Measurements from ENCODE around the gene VPS25. TPM values are rescaled to one million over a fixed set of nuclear protein-coding genes. Genes with fewer than 3 reads are reported as not detected.

Gene VPS25
- total RNA-seq, 1 experiment from 2014 or later: 103 TPM

GRCh38 chr17:42819939-42820535 lies 46.8 kb downstream of the VPS25 start:
- H3K9me3 Mint-ChIP-seq (ENCODE audit: unreplicated experiment): no peaks in the 10 kb centered on the region
- Histone ChIP-seq H3K36me3 (ENCODE audit: control insufficient read depth, insufficient read depth, low read length) (peaks cover 5% of the 10 kb centered on the region), H3K27me3 (replicated peaks; ENCODE audit: control insufficient read depth, insufficient read depth, low read length) (no peaks in the 10 kb centered on the region), H3K4me1 (no peaks in the 10 kb centered on the region), H3K9me3 (no peaks in the 10 kb centered on the region), H3K4me3 (ENCODE audit: low read depth, low read length) (no peak overlapping the region)
- peak; percentile 78 to 86 for TF ChIP-seq CTCF (IDR thresholded peaks at IDR 0.05; ENCODE audit: insufficient read depth in 1 of 2, low read depth in 1 of 2, low read length in 1 of 2, severe bottlenecking in 1 of 2, unreplicated experiment in 1 of 2)
- no peak overlapping the region for H3K4me3 Mint-ChIP-seq (ENCODE audit: unreplicated experiment)
- intact Hi-C loops (cut with micrococcal nuclease; ENCODE audit: unreplicated experiment): loop anchor here (5.0 to 10.0 kb wide), 2 partner anchors 38 to 245 kb away; partner anchors contain the start of genes PSMC3IP and WNK4
- peak; percentile 74 to 78 for DNase-seq
- H3K4me1 Mint-ChIP-seq (ENCODE audit: low read depth, unreplicated experiment): peaks cover 6% of the 10 kb centered on the region
- POLR2A ChIA-PET: interaction anchor here (0.6 kb wide), 1 partner anchor 40 kb away, joined by 3 read pairs; no protein-coding TSS in a partner anchor
- no TSS peak for BruUV-seq (replicated peaks)
- H3K27me3 Mint-ChIP-seq (ENCODE audit: insufficient read depth, unreplicated experiment): no peaks in the 10 kb centered on the region
- peaks cover 77% of the 10 kb centered on the region for H3K36me3 Mint-ChIP-seq (ENCODE audit: insufficient read depth, unreplicated experiment)
- CTCF ChIA-PET: interaction anchor here (0.9 to 1.4 kb wide), 7 partner anchors 13 to 242 kb away, joined by 3 to 5 read pairs (median 3); partner anchors contain the start of genes CNTD1, COA3, PSME3 and VPS25
- no peak overlapping the region for H3K27ac Mint-ChIP-seq (ENCODE audit: unreplicated experiment)

- Histone ChIP-seq H3K9me3 (no peaks in the 10 kb centered on the region), H3K27me3 (replicated peaks; ENCODE audit: control insufficient read depth, insufficient read depth, low read length) (no peaks in the 10 kb centered on the region), H3K4me3 (ENCODE audit: low read depth, low read length) (no peak overlapping the region), H3K36me3 (ENCODE audit: control insufficient read depth, insufficient read depth, low read length) (peaks cover 5% of the 10 kb centered on the region), H3K4me1 (no peaks in the 10 kb centered on the region)
- H3K27me3 Mint-ChIP-seq (ENCODE audit: insufficient read depth, unreplicated experiment): no peaks in the 10 kb centered on the region
- H3K36me3 Mint-ChIP-seq (ENCODE audit: insufficient read depth, unreplicated experiment): peaks cover 68% of the 10 kb centered on the region
- intact Hi-C loops (cut with micrococcal nuclease; ENCODE audit: unreplicated experiment): loop anchor here (5.0 to 10.0 kb wide), 2 partner anchors 39 to 246 kb away; partner anchors contain the start of genes PSMC3IP and WNK4
- no peak overlapping the region for H3K27ac Mint-ChIP-seq (ENCODE audit: unreplicated experiment)
- peaks cover 6% of the 10 kb centered on the region for H3K4me1 Mint-ChIP-seq (ENCODE audit: low read depth, unreplicated experiment)
- no peak overlapping the region for H3K4me3 Mint-ChIP-seq (ENCODE audit: unreplicated experiment)
- no peak for TF ChIP-seq CTCF (IDR thresholded peaks at IDR 0.05; ENCODE audit: insufficient read depth in 1 of 2, low read depth in 1 of 2, low read length in 1 of 2, severe bottlenecking in 1 of 2, unreplicated experiment in 1 of 2)
- H3K9me3 Mint-ChIP-seq (ENCODE audit: unreplicated experiment): no peaks in the 10 kb centered on the region
- BruUV-seq (replicated peaks): no TSS peak
- no peak for DNase-seq
- POLR2A ChIA-PET: no interaction called here
- CTCF ChIA-PET: interaction anchor here (1.2 to 1.3 kb wide), 2 partner anchors 12 to 108 kb away, joined by 3 to 4 read pairs; partner anchors contain the start of gene PSME3
Measured at GRCh38 chr17:42821176-42821575, 47.9 kb downstream of the VPS25 start.

GRCh38 chr17:42827472-42827871 lies 54.2 kb downstream of the VPS25 start:
- ChIA-PET POLR2A (interaction anchor here (0.5 kb wide), 1 partner anchor 13 kb away, joined by 3 read pairs; no protein-coding TSS in a partner anchor), CTCF (interaction anchor here (0.5 to 0.6 kb wide), 2 partner anchors 21 to 51 kb away, joined by 3 to 4 read pairs; no protein-coding TSS in a partner anchor)
- BruUV-seq (replicated peaks): no TSS peak
- no peaks in the 10 kb centered on the region for H3K27me3 Mint-ChIP-seq (ENCODE audit: insufficient read depth, unreplicated experiment)
- no peak for DNase-seq
- H3K36me3 Mint-ChIP-seq (ENCODE audit: insufficient read depth, unreplicated experiment): peaks cover 13% of the 10 kb centered on the region
- no peak for TF ChIP-seq CTCF (IDR thresholded peaks at IDR 0.05; ENCODE audit: insufficient read depth in 1 of 2, low read depth in 1 of 2, low read length in 1 of 2, severe bottlenecking in 1 of 2, unreplicated experiment in 1 of 2)
- H3K9me3 ChIP-seq: no peaks in the 10 kb centered on the region
- no peaks in the 10 kb centered on the region for H3K4me1 Mint-ChIP-seq (ENCODE audit: low read depth, unreplicated experiment)
- H3K4me3 ChIP-seq (ENCODE audit: low read depth, low read length): no peak overlapping the region
- H3K4me3 Mint-ChIP-seq (ENCODE audit: unreplicated experiment): no peak overlapping the region
- intact Hi-C loops (cut with micrococcal nuclease; ENCODE audit: unreplicated experiment): loop anchor here (10.0 kb wide), 1 partner anchor 253 kb away; the partner anchor contains the start of gene PSMC3IP
- no peaks in the 10 kb centered on the region for H3K27me3 ChIP-seq (replicated peaks; ENCODE audit: control insufficient read depth, insufficient read depth, low read length)
- H3K4me1 ChIP-seq: 0 out of 2 replicates have a peak, but pooled peaks cover 6% of the 10 kb centered on the region
- H3K36me3 ChIP-seq (ENCODE audit: control insufficient read depth, insufficient read depth, low read length): no peaks in the 10 kb centered on the region
- H3K27ac Mint-ChIP-seq (ENCODE audit: unreplicated experiment): no peak overlapping the region
- no peaks in the 10 kb centered on the region for H3K9me3 Mint-ChIP-seq (ENCODE audit: unreplicated experiment)

Small RNA genes lying within 50 kb of the gene (microRNA-seq; reads per million reads assigned to microRNA genes)
- gene MIR6781: 3.9 reads per million, percentile 25 among the genes with 10 or more reads in this experiment

Other genes with a start within 250 kb of the VPS25 start
- gene NAGLU, start 237.2 kb upstream of the VPS25 start, total RNA-seq (2022): 28.7 and 29.2 TPM in 2 replicates
- gene HSD17B1, start 220.5 kb upstream of the VPS25 start, total RNA-seq (2022): 2.3 and 4.0 TPM in 2 replicates
- gene COASY, start 211.3 kb upstream of the VPS25 start, total RNA-seq (2022): 128 and 138 TPM in 2 replicates
- gene MLX, start 206.3 kb upstream of the VPS25 start, total RNA-seq (2022): 37.5 and 41.2 TPM in 2 replicates
- gene PSMC3IP, start 195.7 kb upstream of the VPS25 start, total RNA-seq (2022): 24.7 and 25.2 TPM in 2 replicates
- gene RETREG3, start 164.1 kb upstream of the VPS25 start, total RNA-seq (2022): 58.6 and 59.0 TPM in 2 replicates
- gene TUBG1, start 163.8 kb upstream of the VPS25 start, total RNA-seq (2022): 108 and 112 TPM in 2 replicates
- gene TUBG2, start 114.2 kb upstream of the VPS25 start, total RNA-seq (2022): 23.8 and 26.5 TPM in 2 replicates
- 25.3 and 26.2 TPM in 2 replicates for gene PLEKHH3, start 96.5 kb upstream of the VPS25 start, total RNA-seq (2022)
- 1.6 and 3.2 TPM in 2 replicates for gene CCR10, start 91.6 kb upstream of the VPS25 start, total RNA-seq (2022)
- 7.2 and 7.5 TPM in 2 replicates for gene CNTNAP1, start 90.9 kb upstream of the VPS25 start, total RNA-seq (2022)
- gene EZH1, start 28.4 kb upstream of the VPS25 start, total RNA-seq (2022): 16.9 and 18.0 TPM in 2 replicates
- gene RAMP2, start 12.2 kb upstream of the VPS25 start, total RNA-seq (2022): 21.4 and 24.3 TPM in 2 replicates
- gene WNK4, start 7.2 kb downstream of the VPS25 start, total RNA-seq (2022): 3.3 and 4.1 TPM in 2 replicates
- 63.5 and 63.6 TPM in 2 replicates for gene COA3, start 25.3 kb downstream of the VPS25 start, total RNA-seq (2022)
- 1.7 and 2.2 TPM in 2 replicates for gene CNTD1, start 25.4 kb downstream of the VPS25 start, total RNA-seq (2022)
- 82.0 and 82.7 TPM in 2 replicates for gene BECN1, start 50.8 kb downstream of the VPS25 start, total RNA-seq (2022)
- 195 and 197 TPM in 2 replicates for gene PSME3, start 59.9 kb downstream of the VPS25 start, total RNA-seq (2022)
- gene AOC2, start 71.1 kb downstream of the VPS25 start, total RNA-seq (2022): 3.7 and 4.2 TPM in 2 replicates
- 0.49 and 0.93 TPM in 2 replicates for gene AOC3, start 77.8 kb downstream of the VPS25 start, total RNA-seq (2022)
- not detected in 2 replicates for gene G6PC1, start 127.3 kb downstream of the VPS25 start, total RNA-seq (2022)
- 69.0 and 76.2 TPM in 2 replicates for gene AARSD1, start 191.0 kb downstream of the VPS25 start, total RNA-seq (2022)
- 1.1 and 1.2 TPM in 2 replicates for gene PTGES3L, start 206.6 kb downstream of the VPS25 start, total RNA-seq (2022)
- gene RUNDC1, start 207.1 kb downstream of the VPS25 start, total RNA-seq (2022): 17.6 and 18.2 TPM in 2 replicates
- 1,565 and 1,613 TPM in 2 replicates for gene RPL27, start 225.0 kb downstream of the VPS25 start, total RNA-seq (2022)
- 9.4 and 10.2 TPM in 2 replicates for gene IFI35, start 233.3 kb downstream of the VPS25 start, total RNA-seq (2022)
- gene VAT1, start 248.9 kb downstream of the VPS25 start, total RNA-seq (2022): 227 and 236 TPM in 2 replicates

All from Caco-2 (cell line).